Activated CD4-positive, CD25-positive, alpha-beta regulatory T cell treated with anti-CD3 and anti-CD28 coated beads, Interleukin-2, amount 50 U/mL, for 16 hours (primary cell): ENCODE measurements around the gene ROR2.
"Not testable (repeated sequence)": the region's sequence is repeated elsewhere in the genome, so short reads cannot be mapped to it uniquely, and the experiment has no call there.

ENCODE experiments used
- DNase-seq: peaks from one replicate; pipeline ENCODE4 v3.0.0-alpha.2; 2020; ENCODE audit warnings: low read depth, low spot score

The ROR2 gene

DNA sequence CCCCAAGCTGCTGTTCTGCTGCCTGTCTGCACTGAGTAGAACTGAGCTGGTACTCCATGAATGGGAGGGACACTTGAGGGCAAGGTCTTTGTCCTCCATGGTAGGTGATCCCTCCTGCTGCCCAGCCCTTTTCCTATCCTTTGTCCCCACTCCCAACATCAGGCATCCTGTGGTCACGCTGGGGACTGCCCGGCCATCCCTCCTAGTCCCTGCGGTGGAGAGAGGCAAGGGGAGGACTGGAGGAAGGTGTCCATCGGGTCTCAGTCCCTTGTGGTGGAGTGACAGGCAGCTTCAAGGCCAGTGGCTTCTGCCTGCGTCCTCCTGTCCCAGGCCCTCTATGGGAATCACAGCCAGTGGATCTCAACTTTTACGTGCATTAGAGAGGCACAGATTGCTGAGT, 25.9 kb downstream of the ROR2 start:
- no peak for DNase-seq

DNA sequence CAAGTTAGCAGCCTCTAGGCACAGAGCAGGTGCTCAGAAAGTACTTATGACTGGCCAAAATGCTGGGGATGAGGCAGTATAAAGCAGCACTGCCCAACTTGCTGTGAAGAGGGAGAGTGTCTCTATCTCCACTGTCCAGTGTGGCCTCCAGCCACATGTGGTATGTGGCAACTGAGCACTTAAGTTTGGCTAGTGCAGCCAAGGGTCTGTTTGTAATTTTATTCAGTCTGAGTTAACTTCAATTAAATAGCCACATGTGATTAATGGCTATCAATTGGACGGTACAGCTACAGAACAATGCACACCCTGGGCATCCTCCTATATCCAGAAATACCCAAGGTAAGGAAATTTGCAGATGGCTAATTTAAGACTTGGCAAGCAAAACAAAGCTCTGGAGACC, 26.9 kb downstream of the ROR2 start:
- no peak for DNase-seq

DNA sequence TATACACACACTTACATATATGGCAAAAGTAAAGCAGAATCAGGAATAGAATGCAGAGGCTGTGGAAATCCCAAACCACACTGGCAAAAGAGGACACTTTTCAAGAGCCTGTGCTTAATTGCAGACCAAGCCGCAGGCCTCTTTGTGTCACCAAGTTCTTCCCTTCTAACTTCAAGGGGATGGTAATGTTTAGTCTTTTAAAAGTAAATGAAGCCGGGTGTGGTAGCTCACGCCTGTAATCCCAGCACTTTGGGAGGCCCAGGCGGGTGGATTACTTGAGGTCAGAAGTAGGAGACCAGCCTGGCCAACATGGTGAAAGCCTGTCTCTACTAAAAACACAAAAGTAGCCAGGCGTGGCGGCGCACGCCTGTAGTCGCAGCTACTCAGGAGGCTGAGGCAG, 28.7 kb downstream of the ROR2 start:
- DNase-seq = no peak

DNA sequence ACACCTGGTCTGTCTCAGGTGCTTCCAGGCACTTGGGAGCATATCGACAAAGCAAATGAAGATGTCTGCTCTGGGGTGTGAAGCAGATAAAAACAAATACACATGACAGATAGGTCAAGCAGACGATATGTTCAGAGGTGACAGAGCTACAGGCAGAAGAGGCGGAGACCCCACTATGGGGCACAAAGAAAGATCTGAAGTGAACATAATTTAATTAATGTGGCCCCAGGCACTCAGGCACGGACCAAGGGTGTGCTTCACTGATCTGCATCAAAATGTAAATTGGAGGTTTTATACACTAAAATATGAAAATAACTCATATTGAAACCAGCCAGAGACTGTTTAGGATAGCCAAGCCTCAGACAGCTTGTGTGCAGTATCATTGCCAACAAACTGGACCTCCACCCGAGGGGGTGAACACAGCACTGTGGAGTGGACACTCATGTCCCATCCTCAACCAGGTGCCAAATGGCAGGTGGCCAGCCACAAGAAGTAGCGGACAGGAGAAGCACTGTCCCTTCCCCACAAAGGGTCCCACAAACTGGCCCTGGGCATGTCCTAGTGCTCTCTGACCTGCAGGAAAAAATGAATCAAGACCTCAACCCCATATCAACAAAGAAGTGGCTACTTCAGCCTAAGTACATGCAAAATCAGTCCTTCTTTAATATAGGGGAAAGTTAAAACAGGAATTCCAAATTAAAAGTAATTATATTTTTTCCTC, 29.2 kb downstream of the ROR2 start:
- no peak for DNase-seq

DNA sequence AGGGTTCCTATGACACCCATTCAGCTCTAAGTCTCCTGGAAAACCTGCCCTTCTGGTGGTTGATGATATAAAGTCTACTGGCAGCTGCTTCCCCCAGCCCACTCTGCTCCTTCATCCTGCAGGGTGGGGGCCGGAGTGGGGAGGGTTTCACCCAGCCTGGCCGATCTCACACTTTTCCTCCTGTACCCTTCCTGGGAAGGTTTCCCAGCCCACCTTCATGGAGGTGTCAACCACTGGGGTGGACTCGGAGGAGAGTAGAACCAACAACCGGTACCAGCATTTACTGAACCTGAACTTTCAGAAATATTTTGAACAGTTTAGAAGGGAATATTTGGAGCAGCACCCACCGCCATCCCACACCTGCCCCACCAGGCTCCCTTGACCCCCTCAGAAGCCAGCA, 30.4 kb downstream of the ROR2 start:
- DNase-seq = no peak

DNA sequence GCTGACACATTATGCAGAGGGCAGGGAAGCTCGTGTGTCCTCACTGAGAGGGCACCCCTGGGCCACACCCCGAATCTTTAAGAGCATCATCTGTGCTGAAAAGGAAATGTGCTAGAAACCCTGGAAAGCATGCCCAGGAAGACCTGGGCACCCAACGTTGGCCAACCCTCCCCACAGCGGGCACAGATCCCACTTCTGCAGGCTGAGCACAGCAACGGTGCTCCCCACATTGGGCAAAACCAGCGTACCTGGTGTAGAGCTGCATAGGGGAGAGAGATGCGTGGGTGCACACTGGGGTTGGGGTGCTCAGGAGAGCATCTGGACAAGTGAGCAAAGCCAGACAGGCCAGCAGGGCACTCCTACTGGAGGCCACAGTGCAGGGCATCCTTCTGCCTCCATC, 32.6 kb downstream of the ROR2 start:
- no peak for DNase-seq

DNA sequence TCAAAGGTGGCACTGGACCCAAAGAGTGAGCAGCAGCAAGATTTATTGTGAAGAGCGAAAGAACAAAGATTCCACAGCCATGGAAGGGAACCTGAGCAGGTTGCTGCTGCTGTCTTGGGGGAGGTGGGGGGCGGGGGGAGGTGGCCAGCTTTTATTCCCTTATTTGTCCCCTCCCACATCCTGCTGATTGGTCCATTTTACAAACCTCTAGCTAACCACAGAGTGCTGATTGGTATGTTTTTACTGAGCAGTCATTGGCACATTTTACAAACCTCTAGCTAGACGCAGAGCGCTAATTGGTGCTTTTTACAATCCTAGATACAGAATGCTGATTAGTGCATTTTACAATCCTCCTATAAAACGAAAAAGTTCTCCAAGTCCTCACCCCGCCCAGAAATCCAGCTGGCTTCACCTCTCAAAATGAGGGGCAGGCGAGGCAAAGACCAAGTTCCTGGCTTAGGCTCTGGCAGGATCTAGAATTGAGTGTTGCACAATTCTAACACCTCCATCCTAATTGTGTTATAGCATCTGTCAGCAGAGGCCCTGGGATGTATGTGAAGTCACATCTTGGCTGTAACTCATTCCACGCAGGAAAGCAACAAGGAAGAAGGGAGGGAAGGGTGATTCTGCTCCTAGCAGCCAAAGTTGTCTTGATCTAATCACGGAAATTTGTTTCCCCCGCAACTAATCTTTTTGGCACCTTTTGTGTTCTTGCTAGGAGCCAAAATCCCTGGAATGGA, 34.3 kb downstream of the ROR2 start:
- no peak for DNase-seq

DNA sequence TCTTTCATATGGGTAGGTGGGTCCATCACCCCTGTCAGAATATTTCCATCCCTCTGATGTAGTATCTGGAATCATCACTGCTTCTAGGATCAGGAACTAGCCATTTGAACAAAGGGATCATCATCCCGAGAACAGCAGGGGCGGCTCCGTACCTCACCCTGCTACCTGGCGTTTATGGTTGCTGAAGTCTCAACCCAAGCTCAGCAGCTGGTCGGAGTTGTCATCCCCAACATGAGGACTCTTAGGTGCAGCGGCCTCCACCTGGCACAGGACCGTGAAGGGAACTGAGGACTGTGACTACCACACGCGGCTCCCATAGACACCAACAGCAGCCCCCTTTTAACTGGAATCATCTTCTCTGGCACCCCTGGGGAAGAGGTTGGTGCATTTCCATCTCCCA, 35.1 kb downstream of the ROR2 start:
- DNase-seq = no peak

DNA sequence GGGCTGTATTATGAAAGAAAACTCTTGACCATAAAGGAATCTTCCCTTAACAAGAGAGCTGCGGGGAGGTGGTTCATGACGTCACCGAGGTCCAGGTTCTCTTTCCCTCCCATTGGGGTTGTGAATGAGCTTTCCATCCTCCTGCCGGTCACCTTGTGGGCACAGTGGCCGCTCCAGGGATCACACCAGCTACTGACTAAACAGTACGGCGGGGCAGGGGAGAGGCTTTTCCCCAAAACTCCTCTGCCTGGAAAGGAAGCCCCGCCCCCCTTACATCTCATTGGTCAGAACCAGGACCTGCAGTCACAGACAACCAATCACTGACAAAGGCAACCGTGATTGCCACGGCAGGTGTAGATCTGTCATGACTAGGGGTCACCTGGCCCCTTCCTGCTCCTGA, 35.6 kb downstream of the ROR2 start:
- DNase-seq = no peak

DNA sequence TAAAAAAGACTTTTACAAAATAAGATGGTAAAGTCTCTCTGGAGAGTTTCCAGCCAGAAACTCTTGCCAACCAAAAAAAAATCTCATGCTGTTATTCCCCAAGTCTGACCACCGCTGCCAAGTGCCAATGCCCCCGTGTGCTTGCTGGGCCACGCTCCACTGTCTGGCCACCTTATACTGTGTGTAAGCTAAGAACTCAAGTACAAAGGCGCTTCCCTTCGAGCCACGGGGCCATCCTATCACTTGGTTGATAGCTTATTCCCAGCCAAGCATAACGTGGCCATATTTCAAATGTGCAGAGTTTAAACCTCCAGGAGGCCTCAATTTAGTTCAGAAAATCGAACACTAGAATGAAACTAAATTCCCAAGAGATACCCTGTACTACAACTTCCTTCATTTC, 36.0 kb downstream of the ROR2 start:
- no peak for DNase-seq

DNA sequence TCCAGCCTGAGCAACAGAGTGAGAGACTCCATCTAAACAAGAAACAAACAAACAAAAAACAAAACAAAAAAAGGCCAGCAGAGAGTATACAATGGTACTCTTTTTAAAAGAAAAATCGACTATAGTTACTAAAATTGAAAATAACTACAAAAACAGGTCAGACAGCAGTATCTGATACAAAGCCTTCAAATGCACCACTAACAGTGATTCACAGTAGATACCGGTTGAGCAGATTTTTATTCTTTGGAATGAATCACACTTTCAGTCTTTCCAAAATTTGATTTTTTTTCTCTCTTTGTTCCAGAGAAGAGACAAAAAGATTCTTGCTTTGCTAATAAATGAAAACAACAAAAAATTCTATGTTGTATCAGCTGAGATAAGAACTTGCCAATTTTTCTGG, 36.9 kb downstream of the ROR2 start:
- no peak for DNase-seq

DNA sequence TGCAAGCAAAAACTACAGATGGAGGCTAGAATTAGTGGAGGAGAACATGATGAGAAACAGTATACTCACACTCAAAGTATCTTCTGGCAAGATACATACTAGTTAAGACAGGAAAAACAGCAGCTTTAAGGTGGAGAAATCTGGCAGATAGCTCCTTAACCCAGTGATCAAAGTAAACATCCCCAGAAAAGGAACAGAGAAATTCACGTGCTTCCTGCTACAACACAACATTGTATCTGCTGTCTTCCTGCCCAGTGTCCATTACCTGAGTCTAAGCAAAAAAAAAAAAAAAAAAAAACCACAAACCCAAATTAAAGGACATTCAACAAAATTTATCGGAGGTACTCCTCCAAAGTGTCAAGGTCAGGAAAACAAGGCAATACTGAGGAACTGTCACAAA, 38.4 kb downstream of the ROR2 start:
- DNase-seq = no peak

DNA sequence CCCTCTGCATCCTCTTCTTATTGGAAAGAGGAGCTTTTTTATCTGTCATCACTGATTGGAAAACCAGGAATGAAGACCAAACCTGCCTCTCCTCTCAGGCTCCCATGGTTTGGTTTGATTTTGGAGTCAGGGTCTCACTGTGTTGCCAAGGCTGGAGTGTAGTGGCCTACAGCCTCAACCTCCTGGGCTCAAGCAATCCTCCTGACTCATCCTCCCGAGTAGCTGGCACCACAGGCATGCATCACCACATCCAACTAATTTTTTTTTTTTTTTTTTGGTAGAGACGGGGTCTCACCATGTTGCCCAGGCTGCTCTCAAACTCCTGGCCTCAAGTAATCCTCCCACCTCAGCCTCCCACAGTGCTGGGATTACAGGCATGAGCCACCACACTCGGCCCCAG, 40.8 kb downstream of the ROR2 start:
- not testable (repeated sequence) for DNase-seq

DNA sequence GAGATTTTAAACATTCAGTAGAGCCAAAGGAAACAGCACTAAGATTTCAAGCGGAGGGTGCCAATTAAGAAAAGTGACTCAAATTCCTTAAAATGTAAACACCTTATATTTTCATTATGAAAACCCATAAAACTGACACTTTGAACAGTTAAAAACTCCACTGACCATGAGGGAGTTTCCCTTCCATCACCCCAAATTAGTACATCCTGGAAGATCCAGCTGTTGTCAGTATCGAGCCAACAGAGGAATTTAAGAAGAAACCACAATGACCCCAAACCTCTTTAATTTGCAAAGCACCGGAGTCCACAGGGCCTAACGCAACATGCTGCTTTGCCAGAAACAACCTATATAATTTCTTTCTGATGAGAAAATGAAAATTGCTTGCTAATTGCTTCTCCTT, 41.3 kb downstream of the ROR2 start:
- no peak for DNase-seq

DNA sequence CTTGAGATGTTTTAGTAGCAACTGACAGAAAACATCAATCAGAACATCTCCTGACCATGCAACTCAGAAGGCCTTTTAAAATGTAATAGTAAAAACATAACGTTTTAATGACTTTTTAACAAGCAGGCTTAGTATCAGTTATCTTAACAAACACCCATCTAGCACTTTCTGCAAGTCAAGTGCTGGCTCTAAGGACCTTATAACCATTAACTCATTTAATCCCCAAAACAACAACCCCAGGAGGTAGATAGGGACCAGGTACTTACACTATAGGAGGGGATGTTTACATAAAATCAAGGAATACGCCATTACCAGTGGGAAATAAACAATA, 41.8 kb downstream of the ROR2 start:
- no peak for DNase-seq

DNA sequence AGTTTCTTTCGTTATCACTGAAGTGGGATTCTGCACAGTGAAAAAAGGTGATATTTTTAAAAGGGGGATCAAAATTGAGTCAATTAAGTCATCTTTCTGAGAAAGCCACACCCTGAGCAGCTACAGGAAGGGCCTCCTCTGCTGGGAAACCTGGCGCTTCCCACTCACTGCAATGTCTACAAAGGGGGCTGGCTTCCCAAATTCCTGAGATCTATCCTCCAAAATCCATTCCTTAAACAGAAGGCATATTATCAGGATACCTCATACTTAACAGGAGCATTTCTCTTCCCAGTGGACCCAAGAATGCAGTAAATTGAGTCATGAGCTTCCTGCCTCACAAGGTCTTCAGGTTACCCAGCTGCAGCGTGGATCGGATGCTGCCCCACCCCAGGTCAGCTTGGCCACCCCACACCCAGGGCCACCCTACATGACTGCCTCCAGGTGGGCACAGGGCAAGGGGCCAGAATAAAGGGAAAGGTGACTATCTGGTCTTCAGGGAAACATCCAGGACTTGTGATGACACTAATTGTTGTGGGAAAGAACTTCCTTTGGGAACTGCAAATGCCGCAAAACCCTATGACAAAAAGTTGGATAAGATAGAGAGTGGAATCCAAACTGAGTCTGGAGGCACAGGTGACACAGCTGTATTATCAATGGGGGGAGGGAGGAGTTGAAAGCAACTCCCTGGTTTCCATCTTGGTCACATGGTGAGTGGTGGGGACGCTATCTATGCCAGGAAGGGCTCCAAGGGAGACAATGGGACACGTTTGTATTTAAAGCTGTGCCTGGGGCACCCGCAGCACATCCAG, 42.3 kb downstream of the ROR2 start:
- DNase-seq = no peak

DNA sequence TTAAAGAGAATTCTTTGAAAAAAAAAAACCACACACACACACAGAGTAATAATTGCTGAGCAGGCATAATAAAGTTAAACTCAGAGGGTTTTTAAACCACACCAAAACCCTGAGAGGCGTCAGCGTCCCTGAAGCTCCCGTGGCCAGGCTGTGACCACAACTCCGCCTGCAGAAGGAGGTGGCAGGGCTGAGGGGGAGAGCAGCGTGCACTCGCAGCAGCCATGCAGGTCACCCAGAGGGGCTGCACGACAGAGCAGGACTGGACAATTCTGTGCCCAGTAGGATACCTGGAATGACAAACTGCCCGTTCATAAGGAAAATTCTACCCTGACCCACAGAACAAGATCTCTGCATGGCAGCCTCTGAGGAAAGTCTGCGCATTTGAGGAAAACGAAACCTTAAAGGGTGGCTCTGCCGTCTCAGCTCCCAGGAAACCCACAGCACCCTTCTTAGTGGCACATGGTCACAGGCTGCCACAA, 44.0 kb downstream of the ROR2 start:
- DNase-seq = no peak

DNA sequence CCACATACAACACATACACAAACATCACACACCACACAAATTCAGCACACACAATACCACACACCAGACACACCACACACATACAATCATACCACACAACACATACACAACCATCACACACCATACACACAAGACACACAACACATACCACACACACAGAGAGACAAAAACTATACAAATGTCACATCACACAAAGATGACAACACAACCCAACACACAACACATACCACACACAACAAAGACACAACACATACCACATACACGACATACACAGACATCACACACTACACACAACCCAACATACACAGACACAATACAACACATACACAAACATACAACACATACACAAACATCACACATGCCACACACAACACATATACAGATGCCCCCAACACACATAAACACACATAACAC, 44.8 kb downstream of the ROR2 start:
- no peak for DNase-seq

DNA sequence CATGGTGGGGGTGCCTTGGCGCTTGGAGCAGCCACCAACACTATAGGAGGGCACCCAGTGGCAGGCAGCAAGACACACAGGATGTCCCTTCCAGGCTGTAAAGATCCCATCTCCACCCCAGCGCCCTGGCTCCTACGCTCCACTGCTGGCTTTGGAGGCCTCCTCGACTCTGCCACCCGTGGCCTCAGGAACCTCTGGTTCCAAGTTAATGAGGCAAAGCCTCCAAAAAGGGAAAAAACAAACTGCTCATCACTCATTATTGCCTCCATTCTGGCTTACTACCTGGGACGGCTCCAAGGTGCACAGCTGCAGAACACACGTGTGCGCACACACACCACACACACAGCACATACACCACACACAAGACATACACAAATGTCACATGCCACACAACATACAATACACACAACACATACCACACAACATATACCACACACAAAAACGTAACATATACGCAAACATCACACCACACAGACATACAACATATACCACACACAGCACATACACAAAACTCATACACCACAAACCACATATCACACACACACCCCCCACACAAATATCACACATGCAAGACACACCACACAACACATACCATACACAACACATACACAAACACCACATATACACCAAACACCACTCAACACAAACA, 45.3 kb downstream of the ROR2 start:
- DNase-seq = no peak

DNA sequence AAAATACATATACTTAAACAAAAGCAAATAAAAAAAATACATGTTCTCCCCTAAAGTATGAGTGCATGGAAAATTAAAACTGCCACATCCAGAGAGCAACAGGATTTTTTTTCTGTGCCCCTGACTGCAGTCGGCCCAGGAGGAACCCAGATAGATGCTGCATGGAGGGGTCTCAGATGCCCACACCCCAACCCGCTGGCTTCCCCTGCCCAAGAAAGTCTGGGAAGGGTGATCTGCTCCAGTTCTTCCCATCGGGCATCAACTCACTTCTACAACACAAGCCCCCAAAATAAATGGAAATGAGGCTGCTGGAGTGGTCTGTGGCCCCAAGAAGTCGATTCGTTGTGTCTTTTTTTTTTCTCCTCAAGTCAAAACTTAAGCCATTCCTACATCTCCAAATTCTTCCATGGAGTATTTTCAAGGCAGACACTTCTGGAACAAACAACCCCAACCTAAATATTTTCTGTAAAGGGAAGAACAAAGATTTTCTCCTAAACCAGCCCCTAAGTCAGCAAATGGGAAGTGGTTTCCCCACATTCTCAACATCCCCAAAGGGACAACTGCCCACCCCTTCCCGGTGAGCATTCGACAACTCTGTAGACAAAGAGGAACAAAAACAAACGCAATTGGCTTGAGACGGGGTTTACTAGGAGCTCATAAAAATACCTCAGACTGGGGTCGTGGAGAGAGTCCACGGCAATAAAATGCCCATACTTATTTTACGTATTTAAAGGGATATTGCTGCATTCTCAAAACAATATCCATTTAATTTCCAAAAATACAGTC, 46.7 kb downstream of the ROR2 start:
- DNase-seq = no peak

DNA sequence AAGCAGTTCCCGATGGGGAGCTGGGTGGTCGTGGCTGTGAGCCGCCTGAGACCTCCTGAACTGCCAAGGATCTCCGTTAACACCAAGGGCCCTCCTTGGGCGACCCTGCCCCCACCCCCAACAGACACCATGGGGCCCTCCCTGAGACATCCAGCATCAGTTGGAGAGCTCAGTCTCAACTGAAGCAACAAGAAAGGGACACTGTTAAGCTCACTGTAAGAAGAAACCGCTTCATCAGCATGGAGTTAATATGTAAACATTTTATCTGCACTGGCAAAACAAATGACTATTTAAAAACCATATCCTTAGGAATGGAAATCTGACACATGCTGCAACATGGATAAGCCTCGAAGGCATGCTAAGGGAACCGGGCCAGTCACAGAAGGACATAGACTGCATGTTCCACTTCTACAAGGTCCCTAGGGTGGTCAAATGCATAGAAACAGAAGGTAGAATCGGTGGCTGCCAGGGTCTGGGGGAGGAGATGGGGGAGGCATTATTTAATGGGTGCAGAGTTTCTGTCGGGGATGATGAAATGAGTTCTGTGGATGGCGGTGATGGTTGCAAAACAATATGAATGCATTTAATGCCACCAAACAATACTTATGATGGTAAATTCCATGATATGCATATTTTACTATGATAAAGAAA, 47.4 kb downstream of the ROR2 start:
- no peak for DNase-seq
